Measurements from ENCODE around the gene SCART1. TPM values are rescaled to one million over a fixed set of nuclear protein-coding genes. Genes with fewer than 3 reads are reported as not detected.
"Not testable (repeated sequence)": the region's sequence is repeated elsewhere in the genome, so short reads cannot be mapped to it uniquely, and the experiment has no call there.

Gene SCART1
- total RNA-seq, 1 donor from 2014 or later = 1.5 TPM

DNA sequence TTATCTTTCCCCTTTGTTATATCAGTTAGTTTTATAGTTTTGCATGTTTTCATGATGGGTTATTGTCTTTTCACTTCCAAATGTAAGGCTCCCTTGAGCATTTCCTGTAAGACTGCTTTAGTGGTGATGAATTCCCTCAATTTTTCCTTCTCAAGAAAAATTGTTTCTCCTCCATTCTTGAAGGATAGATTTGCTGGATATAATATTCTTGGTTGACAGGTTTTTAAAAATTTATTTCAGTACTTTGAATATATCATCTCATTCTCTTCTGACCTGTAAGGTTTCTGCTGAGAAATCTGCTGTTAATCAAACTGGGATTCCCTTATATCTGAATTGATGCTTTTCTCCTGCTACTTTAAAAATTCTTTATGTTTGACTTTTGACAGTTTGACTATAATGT, 33.3 kb downstream of the SCART1 start:
- TF ChIP-seq POLR2AphosphoS5 (IDR thresholded peaks at IDR 0.05; ENCODE audit: insufficient read depth in 1 of 2, low read depth in 1 of 2) (no peak), POLR2A (IDR thresholded peaks at IDR 0.05) (no peak)
- TF ChIP-seq, protein P1, sequence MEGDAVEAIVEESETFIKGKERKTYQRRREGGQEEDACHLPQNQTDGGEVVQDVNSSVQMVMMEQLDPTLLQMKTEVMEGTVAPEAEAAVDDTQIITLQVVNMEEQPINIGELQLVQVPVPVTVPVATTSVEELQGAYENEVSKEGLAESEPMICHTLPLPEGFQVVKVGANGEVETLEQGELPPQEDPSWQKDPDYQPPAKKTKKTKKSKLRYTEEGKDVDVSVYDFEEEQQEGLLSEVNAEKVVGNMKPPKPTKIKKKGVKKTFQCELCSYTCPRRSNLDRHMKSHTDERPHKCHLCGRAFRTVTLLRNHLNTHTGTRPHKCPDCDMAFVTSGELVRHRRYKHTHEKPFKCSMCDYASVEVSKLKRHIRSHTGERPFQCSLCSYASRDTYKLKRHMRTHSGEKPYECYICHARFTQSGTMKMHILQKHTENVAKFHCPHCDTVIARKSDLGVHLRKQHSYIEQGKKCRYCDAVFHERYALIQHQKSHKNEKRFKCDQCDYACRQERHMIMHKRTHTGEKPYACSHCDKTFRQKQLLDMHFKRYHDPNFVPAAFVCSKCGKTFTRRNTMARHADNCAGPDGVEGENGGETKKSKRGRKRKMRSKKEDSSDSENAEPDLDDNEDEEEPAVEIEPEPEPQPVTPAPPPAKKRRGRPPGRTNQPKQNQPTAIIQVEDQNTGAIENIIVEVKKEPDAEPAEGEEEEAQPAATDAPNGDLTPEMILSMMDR (IDR thresholded peaks at IDR 0.05) = no peak
- no peak for DNase-seq (ENCODE audit: extremely low spot score in 2 of 2)

DNA sequence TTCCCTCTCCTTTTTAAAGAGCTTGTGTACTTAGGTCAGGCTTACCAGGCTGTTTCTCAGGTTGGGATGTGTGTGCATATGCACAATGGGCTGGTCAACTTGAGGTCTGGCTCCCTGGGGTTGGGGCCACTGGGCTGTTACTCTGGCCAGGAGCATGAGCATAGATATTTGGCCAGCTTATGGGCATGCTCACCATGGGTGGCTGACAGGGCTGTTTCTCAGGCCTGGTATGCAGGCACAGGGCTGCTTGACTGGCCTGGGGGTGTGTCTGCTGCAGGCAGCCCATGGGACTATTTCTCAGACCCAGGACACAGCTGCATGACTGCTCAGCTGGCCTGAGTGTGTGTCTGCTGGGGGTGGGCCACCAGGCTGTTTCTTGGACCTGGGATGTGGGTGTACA, 34.6 kb downstream of the SCART1 start:
- Histone ChIP-seq H3K27ac (no peak overlapping the region), H3K27me3 (no peaks in the 10 kb centered on the region), H3K4me3 (no peak overlapping the region), H3K36me3 (no peaks in the 10 kb centered on the region), H3K9me3 (peaks cover 8% of the 10 kb centered on the region), H3K4me1 (no peaks in the 10 kb centered on the region)
- no peak for DNase-seq (ENCODE audit: extremely low spot score in 2 of 2)
- intact Hi-C loops (cut with DNase I) = no loop called here
- TF ChIP-seq POLR2A (IDR thresholded peaks at IDR 0.05) (no peak), POLR2AphosphoS5 (IDR thresholded peaks at IDR 0.05; ENCODE audit: insufficient read depth in 1 of 2, low read depth in 1 of 2) (no peak)
- TF ChIP-seq, protein P1 (IDR thresholded peaks at IDR 0.05) = no peak

More for the DNA sequence above, 33.3 kb downstream of the SCART1 start:
- Histone ChIP-seq H3K4me3 (no peak overlapping the region), H3K36me3 (no peaks in the 10 kb centered on the region), H3K4me1 (no peaks in the 10 kb centered on the region), H3K9me3 (peaks cover 8% of the 10 kb centered on the region), H3K27ac (no peak overlapping the region), H3K27me3 (no peaks in the 10 kb centered on the region)
- intact Hi-C loops (cut with DNase I) = no loop called here

- intact Hi-C loops (cut with DNase I) = no loop called here
- Histone ChIP-seq H3K36me3 (no peaks in the 10 kb centered on the region), H3K9me3 (no peaks in the 10 kb centered on the region), H3K4me3 (no peak overlapping the region), H3K27ac (no peak overlapping the region), H3K4me1 (no peaks in the 10 kb centered on the region), H3K27me3 (no peaks in the 10 kb centered on the region)
- no peak for DNase-seq (ENCODE audit: extremely low spot score in 2 of 2)
- TF ChIP-seq POLR2AphosphoS5 (IDR thresholded peaks at IDR 0.05; ENCODE audit: insufficient read depth in 1 of 2, low read depth in 1 of 2) = no peak
- TF ChIP-seq, protein P1 (IDR thresholded peaks at IDR 0.05) = no peak
- TF ChIP-seq POLR2A (IDR thresholded peaks at IDR 0.05) = no peak
Measured at GRCh38 chr10:133489816-133490588, 36.3 kb downstream of the SCART1 start.

DNA sequence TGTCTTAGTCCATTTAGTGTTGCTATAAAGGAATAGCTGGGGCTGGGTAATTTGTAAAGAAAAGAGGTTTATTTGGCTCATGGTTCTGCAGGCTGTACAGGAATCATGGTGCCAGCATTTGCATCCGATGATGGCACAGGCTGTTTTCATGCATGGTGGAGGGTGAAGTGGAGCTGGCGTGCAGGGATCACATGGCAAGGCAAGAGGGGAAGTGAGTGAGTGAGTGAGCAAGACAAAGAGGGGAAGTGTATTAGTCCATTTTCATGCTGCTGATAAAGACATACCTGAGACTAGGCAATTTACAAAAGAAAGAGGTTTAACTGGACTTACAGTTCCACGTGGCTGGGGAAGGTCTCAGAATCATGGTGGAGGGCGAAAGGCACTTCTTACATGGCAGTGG, 39.8 kb downstream of the SCART1 start:
- intact Hi-C loops (cut with DNase I); DNase-seq (ENCODE audit: extremely low spot score in 2 of 2); H3K36me3 ChIP-seq: not testable (repeated sequence)

DNA sequence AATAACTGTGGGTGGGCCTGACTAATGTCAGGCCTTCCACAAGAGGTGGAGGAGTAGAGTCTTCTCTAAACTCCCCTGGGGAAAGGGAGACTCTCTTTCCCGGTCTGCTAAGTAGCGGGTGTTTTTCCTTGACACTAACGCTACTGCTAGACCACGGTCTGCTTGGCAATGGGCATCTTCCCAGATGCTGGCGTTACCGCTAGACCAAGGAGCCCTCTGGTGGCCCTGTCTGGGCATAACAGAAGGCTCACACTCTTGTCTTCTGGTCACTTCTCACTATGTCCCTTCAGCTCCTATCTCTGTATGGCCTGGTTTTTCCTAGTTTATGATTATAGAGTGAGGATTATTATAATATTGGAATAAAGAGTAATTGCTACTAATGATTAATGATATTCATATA, 43.6 kb downstream of the SCART1 start:
- H3K27me3 ChIP-seq; H3K27ac ChIP-seq; H3K4me3 ChIP-seq; H3K4me1 ChIP-seq; H3K9me3 ChIP-seq; intact Hi-C loops (cut with DNase I); H3K36me3 ChIP-seq; DNase-seq (ENCODE audit: extremely low spot score in 2 of 2): not testable (repeated sequence)

More for the DNA sequence above, 39.8 kb downstream of the SCART1 start:
- H3K9me3 ChIP-seq, H3K4me1 ChIP-seq, H3K27me3 ChIP-seq, H3K27ac ChIP-seq, H3K4me3 ChIP-seq: not testable (repeated sequence)

GRCh38 chr10:133499176-133499575, 45.4 kb downstream of the SCART1 start:
- H3K27ac ChIP-seq; H3K4me1 ChIP-seq; H3K4me3 ChIP-seq; intact Hi-C loops (cut with DNase I); H3K27me3 ChIP-seq; H3K9me3 ChIP-seq; H3K36me3 ChIP-seq; DNase-seq (ENCODE audit: extremely low spot score in 2 of 2): not testable (repeated sequence)

- H3K27ac ChIP-seq; H3K27me3 ChIP-seq; H3K4me3 ChIP-seq; H3K36me3 ChIP-seq; H3K4me1 ChIP-seq; H3K9me3 ChIP-seq; DNase-seq (ENCODE audit: extremely low spot score in 2 of 2); intact Hi-C loops (cut with DNase I): not testable (repeated sequence)
Measured at GRCh38 chr10:133500897-133501296, 47.2 kb downstream of the SCART1 start.

Data from vagina (tissue), 2 donors.